IMR-90 (cell line): ENCODE measurements around the gene ZNF133. TPM values are rescaled to one million over a fixed set of nuclear protein-coding genes. Genes with fewer than 3 reads are reported as not detected.

Source experiments
- ATAC-seq: fragments of 200-7000 bp; cut with Tn5 transposase; 2 replicates; pipeline ENCODE4 v1.9.1; 2020; ENCODE audit warnings: low read depth, mild to moderate bottlenecking, moderate library complexity
- BruUV-seq: library from RNA; stranded (reverse); fragments of 400-500 nt; replicated peaks from 2 replicates; lab custom pipeline; 2021; lab: Mats Ljungman, UMichigan
- CTCF ChIA-PET: fragments of 300-600 bp; formaldehyde crosslinking; extraction: SDS; loops from one replicate; lab custom pipeline; 2021; ENCODE audit warnings: antibody characterized with exemption; lab: Yijun Ruan, JAX
- POLR2A ChIA-PET: fragments of 300-600 bp; sonication (Branson Sonifier 250); formaldehyde crosslinking; loops from one replicate; lab custom pipeline; 2022; ENCODE audit warnings: antibody characterized with exemption; ENCODE audit not compliant: unreplicated experiment; lab: Charles Lee
- DNase-seq: peaks from one replicate; pipeline ENCODE4 v3.0.0; 2013
- H2AFZ ChIP-seq: replicated peaks from 2 replicates; pipeline ENCODE3; 2013; ENCODE audit warnings: low read length, mild to moderate bottlenecking; ENCODE audit not compliant: poor library complexity
- H2AK5ac ChIP-seq: 2 replicates; pipeline ENCODE4 v1.6.1; 2013; ENCODE audit warnings: low read depth, low read length, inconsistent platforms
- H2AK9ac ChIP-seq: replicated peaks from 2 replicates; pipeline ENCODE3; 2013; ENCODE audit warnings: mild to moderate bottlenecking, low read depth, low read length, moderate library complexity; ENCODE audit not compliant: poor library complexity
- H2BK120ac ChIP-seq: 2 replicates; pipeline ENCODE4 v1.6.1; 2013; ENCODE audit warnings: low read depth, low read length, inconsistent platforms
- H2BK15ac ChIP-seq: 3 replicates; pipeline ENCODE4 v1.6.1; 2013; ENCODE audit warnings: low read depth, low read length, inconsistent platforms
- H2BK20ac ChIP-seq: 2 replicates; pipeline ENCODE4 v1.6.1; 2013; ENCODE audit warnings: low read depth, mild to moderate bottlenecking, inconsistent platforms, low read length, moderate library complexity
- H2BK5ac ChIP-seq: 2 replicates; pipeline ENCODE4 v1.6.1; 2013; ENCODE audit warnings: mild to moderate bottlenecking, low read depth, low read length, inconsistent platforms; ENCODE audit not compliant: poor library complexity, severe bottlenecking
- H3K14ac ChIP-seq: replicated peaks from 2 replicates; pipeline ENCODE4 v1.6.1; 2013; ENCODE audit warnings: low read depth, low read length, inconsistent platforms
- H3K18ac ChIP-seq: 2 replicates; pipeline ENCODE4 v1.6.1; 2013; ENCODE audit warnings: low read depth, low read length, control low read depth
- H3K23ac ChIP-seq: 2 replicates; pipeline ENCODE4 v1.6.1; 2013; ENCODE audit warnings: low read depth, low read length, inconsistent platforms
- H3K27ac ChIP-seq: 2 replicates; pipeline ENCODE4 v1.5.1; 2013; ENCODE audit warnings: mild to moderate bottlenecking, control low read depth, low read length; ENCODE audit not compliant: insufficient read depth
- H3K27me3 ChIP-seq: 2 replicates; pipeline ENCODE4 v1.6.1; 2013; ENCODE audit warnings: low read length; ENCODE audit not compliant: control insufficient read depth, insufficient read depth
- H3K36me3 ChIP-seq: 2 replicates; pipeline ENCODE4 v1.6.1; 2013; ENCODE audit warnings: low read length, mixed read lengths; ENCODE audit not compliant: control insufficient read depth, insufficient read depth
- H3K4ac ChIP-seq: 2 replicates; pipeline ENCODE4 v1.6.1; 2013; ENCODE audit warnings: low read depth, low read length, inconsistent platforms
- H3K4me1 ChIP-seq: 2 replicates; pipeline ENCODE4 v1.6.1; 2013; ENCODE audit warnings: low read length, mixed read lengths; ENCODE audit not compliant: control insufficient read depth, insufficient read depth
- H3K4me2 ChIP-seq: 2 replicates; pipeline ENCODE4 v1.6.1; 2013; ENCODE audit warnings: low read depth, mild to moderate bottlenecking, control low read depth, low read length, moderate library complexity
- H3K4me3 ChIP-seq: 2 replicates; pipeline ENCODE4 v1.5.1; 2013; ENCODE audit warnings: low read depth, mild to moderate bottlenecking, control low read depth, low read length, moderate library complexity; ENCODE audit not compliant: insufficient read depth
- H3K56ac ChIP-seq: 2 replicates; pipeline ENCODE4 v1.6.1; 2013; ENCODE audit warnings: low read length, inconsistent platforms; ENCODE audit not compliant: insufficient read depth; ENCODE audit errors: extremely low read depth
- H3K79me1 ChIP-seq, 2 experiments: 2 replicates each; pipeline ENCODE4 v1.6.1; 2013; ENCODE audit warnings: low read length in 2 of 2, inconsistent platforms in 1 of 2, low read depth in 1 of 2
- H3K9ac ChIP-seq: 2 replicates; pipeline ENCODE4 v1.6.1; 2013; ENCODE audit warnings: low read depth, low read length, control low read depth
- H3K9me1 ChIP-seq: 2 replicates; pipeline ENCODE4 v1.6.1; 2013; ENCODE audit warnings: low read length, inconsistent platforms; ENCODE audit not compliant: insufficient read depth
- H3K9me3 ChIP-seq: 2 replicates; pipeline ENCODE4 v1.6.1; 2013; ENCODE audit warnings: low read length; ENCODE audit not compliant: control insufficient read depth, insufficient read depth
- H4K20me1 ChIP-seq: 2 replicates; pipeline ENCODE4 v1.6.1; 2013; ENCODE audit warnings: low read length, inconsistent platforms; ENCODE audit not compliant: insufficient read depth
- H4K5ac ChIP-seq: 2 replicates; pipeline ENCODE4 v1.6.1; 2013; ENCODE audit warnings: mild to moderate bottlenecking, low read depth, low read length, control low read depth
- H4K8ac ChIP-seq, 2 experiments: 2 replicates each; pipeline ENCODE4 v1.6.1; 2013; ENCODE audit warnings: low read depth in 2 of 2, low read length in 2 of 2, control low read depth in 1 of 2, inconsistent platforms in 1 of 2
- H4K91ac ChIP-seq: 2 replicates; pipeline ENCODE4 v1.6.1; 2013; ENCODE audit warnings: low read depth, low read length, inconsistent platforms; ENCODE audit not compliant: insufficient read depth
- BHLHE40 ChIP-seq: fragments of 150-350 bp; IDR thresholded peaks from 2 replicates; pipeline ENCODE4 v1.6.1; 2016; ENCODE audit warnings: mild to moderate bottlenecking, low read depth, low read length
- CEBPB ChIP-seq: IDR thresholded peaks from 2 replicates; pipeline ENCODE4 v1.6.1; 2012; ENCODE audit warnings: low read depth, low read length, improper control_type of control experiment
- CHD1 ChIP-seq: IDR thresholded peaks from 2 replicates; pipeline ENCODE4 v1.6.1; 2012; ENCODE audit warnings: low read depth, low read length, improper control_type of control experiment
- FOS ChIP-seq: fragments of 150-350 bp; IDR thresholded peaks from 2 replicates; pipeline ENCODE4 v1.6.1; 2016; ENCODE audit warnings: low read depth, low read length
- MAFK ChIP-seq: IDR thresholded peaks from 2 replicates; pipeline ENCODE4 v1.6.1; 2012; ENCODE audit warnings: low read depth, low read length, improper control_type of control experiment
- MAZ ChIP-seq: IDR thresholded peaks from 2 replicates; pipeline ENCODE4 v1.6.1; 2012; ENCODE audit warnings: low read depth, mild to moderate bottlenecking, low read length, improper control_type of control experiment, moderate library complexity, borderline replicate concordance
- MXI1 ChIP-seq: IDR thresholded peaks from 2 replicates; pipeline ENCODE4 v1.6.1; 2012; ENCODE audit warnings: low read depth, mild to moderate bottlenecking, low read length, moderate library complexity, borderline replicate concordance
- NFE2L2 ChIP-seq: fragments of 150-350 bp; IDR thresholded peaks from 2 replicates; pipeline ENCODE4 v1.6.1; 2016; ENCODE audit warnings: low read depth, mild to moderate bottlenecking, low read length
- POLR2A ChIP-seq: IDR thresholded peaks from 2 replicates; pipeline ENCODE4 v1.6.1; 2012; ENCODE audit warnings: mild to moderate bottlenecking, low read depth, low read length
- RAD21 ChIP-seq: IDR thresholded peaks from 2 replicates; pipeline ENCODE4 v1.6.1; 2012; ENCODE audit warnings: low read length, improper control_type of control experiment
- RCOR1 ChIP-seq: IDR thresholded peaks from 2 replicates; pipeline ENCODE4 v1.6.1; 2012; ENCODE audit warnings: mild to moderate bottlenecking, low read length, improper control_type of control experiment; ENCODE audit not compliant: insufficient replicate concordance
- RFX5 ChIP-seq: IDR thresholded peaks from 2 replicates; pipeline ENCODE4 v1.8.0; 2012; ENCODE audit warnings: low read depth, mild to moderate bottlenecking, low read length, moderate library complexity
- SMC3 ChIP-seq: fragments of 150-350 bp; IDR thresholded peaks from 2 replicates; pipeline ENCODE4 v1.6.1; 2016; ENCODE audit warnings: low read depth, mild to moderate bottlenecking, antibody characterized with exemption, low read length, moderate library complexity
- WGBS, 2 experiments: methylation state at CpG; one replicate each; pipeline versions ENCODE4 v1.1.5 to v1.1.7; 2013; ENCODE audit warnings: missing lambda C conversion rate in 2 of 2; ENCODE audit not compliant: insufficient read length in 1 of 2; ENCODE audit errors: extremely low coverage in 2 of 2; 5-methylcytosine and 5-hydroxymethylcytosine counted together
- dilution Hi-C: fragments of 300-500 bp; cut with HindIII; formaldehyde crosslinking; loops from one replicate; pipeline ENCODE4 v1.14.3; 2018; ENCODE audit warnings: low sequenced_read_pairs; ENCODE audit not compliant: unreplicated experiment
- in situ Hi-C: fragments of 300-500 bp; cut with MboI; formaldehyde crosslinking; loops from 3 replicates; pipeline ENCODE4 v1.14.3; 2019; ENCODE audit warnings: low sequenced_read_pairs, inconsistent platforms, mixed read lengths
- intact Hi-C: fragments of 100-400 bp; cut with micrococcal nuclease; formaldehyde crosslinking; loops from 2 replicates; pipeline ENCODE4 v1.10.0; 2022
- polyA plus RNA-seq, 3 experiments: library from polyadenylated mRNA; depleted of rRNA; stranded (reverse); fragments of >200 nt; gene quantifications; 2 replicates each; pipeline ENCODE4 v1.2.3, GENCODE V29; 2012; ENCODE audit warnings: low replicate concordance in 1 of 3
- total RNA-seq: library from RNA; depleted of rRNA; stranded (reverse); fragments of >200 nt; gene quantifications from 2 replicates; pipeline ENCODE4 v1.2.3, GENCODE V29; 2012
- TF ChIP-seq, protein P1 (sequence below): fragments of 150-350 bp; IDR thresholded peaks from 2 replicates; pipeline ENCODE4 v1.6.1; 2017; ENCODE audit warnings: mild to moderate bottlenecking, antibody characterized with exemption, low read length, low read depth
- TF ChIP-seq, protein P2 (sequence below): conservative IDR thresholded peaks from 2 replicates; pipeline ENCODE4 v1.5.1; 2012; ENCODE audit warnings: mild to moderate bottlenecking, low read depth, low read length, improper control_type of control experiment

Gene ZNF133
- total and polyA plus RNA-seq, 2 of the 4 experiments (the other 2 are of a cell fraction): 18.3 to 33.5 TPM

DNA sequence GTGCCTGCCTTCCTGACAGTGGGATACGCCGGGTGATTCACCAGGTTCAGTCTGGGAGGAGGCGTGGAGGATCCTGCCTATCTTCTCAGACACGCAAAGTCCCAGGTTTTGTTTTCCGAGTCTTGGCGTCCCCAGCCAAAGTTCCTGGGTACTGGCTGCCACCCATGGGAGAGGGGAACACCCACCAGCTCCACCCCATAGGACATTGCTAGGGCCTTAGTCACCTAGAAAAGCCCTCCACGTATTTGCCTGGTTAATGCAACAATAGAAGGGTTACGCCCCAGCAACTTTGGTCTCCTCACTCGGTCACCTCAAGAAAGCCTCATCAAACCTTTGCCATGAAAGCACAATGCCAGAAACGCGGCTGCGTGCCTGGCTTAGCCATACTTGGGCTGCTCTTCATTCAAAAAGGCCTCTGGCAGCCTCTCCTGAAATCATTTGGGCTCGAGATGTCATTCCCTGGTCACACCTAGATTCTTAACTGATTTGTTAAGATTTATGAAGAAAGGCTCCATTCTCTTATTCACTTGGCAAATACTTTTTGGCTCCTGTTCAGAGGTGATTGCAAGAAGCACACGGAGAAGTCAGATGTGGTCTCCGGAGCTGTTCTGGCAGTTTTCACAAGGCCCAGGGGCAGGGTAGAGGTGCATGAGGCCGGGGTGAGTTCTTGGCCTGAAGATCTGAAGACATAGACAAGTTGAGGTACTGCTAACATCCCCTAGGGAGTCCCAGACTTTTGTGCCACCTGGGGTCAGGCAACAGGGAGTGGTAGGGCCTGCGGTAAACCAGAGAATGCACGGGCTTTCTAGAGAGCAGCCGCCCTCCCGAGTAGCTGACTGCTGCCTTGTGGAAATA lies 35.5 kb upstream of the ZNF133 start:
- Histone ChIP-seq H3K4me1 (no peaks in the 10 kb centered on the region), H3K4me3 (no peak overlapping the region), H2BK15ac (no peak overlapping the region), H3K18ac (no peak overlapping the region), H4K20me1 (no peaks in the 10 kb centered on the region), H3K9ac (no peak overlapping the region), H3K9me3 (no peaks in the 10 kb centered on the region), H3K79me1 (no peaks in the 10 kb centered on the region), H2BK120ac (no peak overlapping the region), H2BK5ac (no peak overlapping the region), H2BK20ac (no peak overlapping the region), H4K5ac (no peak overlapping the region), H4K8ac (no peak overlapping the region), H3K4ac (no peak overlapping the region), H3K56ac (no peak overlapping the region), H3K23ac (no peak overlapping the region), H3K4me2 (no peak overlapping the region), H2AK5ac (no peak overlapping the region), H3K14ac (no peak overlapping the region), H2AK9ac (no peak overlapping the region), H3K9me1 (no peaks in the 10 kb centered on the region), H4K91ac (no peak overlapping the region), H3K36me3 (no peaks in the 10 kb centered on the region), H2AFZ (peak overlapping the region; percentile 49), H3K27me3 (peaks cover 1% of the 10 kb centered on the region; the same call in 1 of the 2 replicates), H3K27ac (no peak overlapping the region)
- ATAC-seq (no peak), DNase-seq (no peak)
- ChIA-PET POLR2A (no interaction called here), CTCF (no interaction called here)
- in situ Hi-C loops: no loop called here
- dilution Hi-C loops: no loop called here
- no peak for TF ChIP-seq CHD1
- TF ChIP-seq, protein P1, sequence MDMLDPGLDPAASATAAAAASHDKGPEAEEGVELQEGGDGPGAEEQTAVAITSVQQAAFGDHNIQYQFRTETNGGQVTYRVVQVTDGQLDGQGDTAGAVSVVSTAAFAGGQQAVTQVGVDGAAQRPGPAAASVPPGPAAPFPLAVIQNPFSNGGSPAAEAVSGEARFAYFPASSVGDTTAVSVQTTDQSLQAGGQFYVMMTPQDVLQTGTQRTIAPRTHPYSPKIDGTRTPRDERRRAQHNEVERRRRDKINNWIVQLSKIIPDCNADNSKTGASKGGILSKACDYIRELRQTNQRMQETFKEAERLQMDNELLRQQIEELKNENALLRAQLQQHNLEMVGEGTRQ: no peak
- TF ChIP-seq MXI1: no peak
- TF ChIP-seq NFE2L2: no peak
- no peak for TF ChIP-seq RAD21
- TF ChIP-seq, protein P2, sequence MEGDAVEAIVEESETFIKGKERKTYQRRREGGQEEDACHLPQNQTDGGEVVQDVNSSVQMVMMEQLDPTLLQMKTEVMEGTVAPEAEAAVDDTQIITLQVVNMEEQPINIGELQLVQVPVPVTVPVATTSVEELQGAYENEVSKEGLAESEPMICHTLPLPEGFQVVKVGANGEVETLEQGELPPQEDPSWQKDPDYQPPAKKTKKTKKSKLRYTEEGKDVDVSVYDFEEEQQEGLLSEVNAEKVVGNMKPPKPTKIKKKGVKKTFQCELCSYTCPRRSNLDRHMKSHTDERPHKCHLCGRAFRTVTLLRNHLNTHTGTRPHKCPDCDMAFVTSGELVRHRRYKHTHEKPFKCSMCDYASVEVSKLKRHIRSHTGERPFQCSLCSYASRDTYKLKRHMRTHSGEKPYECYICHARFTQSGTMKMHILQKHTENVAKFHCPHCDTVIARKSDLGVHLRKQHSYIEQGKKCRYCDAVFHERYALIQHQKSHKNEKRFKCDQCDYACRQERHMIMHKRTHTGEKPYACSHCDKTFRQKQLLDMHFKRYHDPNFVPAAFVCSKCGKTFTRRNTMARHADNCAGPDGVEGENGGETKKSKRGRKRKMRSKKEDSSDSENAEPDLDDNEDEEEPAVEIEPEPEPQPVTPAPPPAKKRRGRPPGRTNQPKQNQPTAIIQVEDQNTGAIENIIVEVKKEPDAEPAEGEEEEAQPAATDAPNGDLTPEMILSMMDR: no peak
- TF ChIP-seq RFX5: no peak
- TF ChIP-seq POLR2A: no peak
- TF ChIP-seq MAZ: no peak
- no peak for TF ChIP-seq CEBPB
- no peak for TF ChIP-seq RCOR1
- TF ChIP-seq MAFK: no peak
- TF ChIP-seq SMC3: no peak
- no peak for TF ChIP-seq FOS
- TF ChIP-seq BHLHE40: no peak
- no TSS peak for BruUV-seq
- 91% methylated on average over 6 of the region's 20 CpGs; no CpG with 5 or more reads in 1 of the 2 experiments for WGBS, 2 experiments
- intact Hi-C loops: no loop called here
